ENCODE measurements around the gene DOCK6. TPM values are rescaled to one million over a fixed set of nuclear protein-coding genes. Genes with fewer than 3 reads are reported as not detected.

The DOCK6 gene
- total RNA-seq, 2 donors from 2014 or later, result 93.8 to 111 TPM

DNA sequence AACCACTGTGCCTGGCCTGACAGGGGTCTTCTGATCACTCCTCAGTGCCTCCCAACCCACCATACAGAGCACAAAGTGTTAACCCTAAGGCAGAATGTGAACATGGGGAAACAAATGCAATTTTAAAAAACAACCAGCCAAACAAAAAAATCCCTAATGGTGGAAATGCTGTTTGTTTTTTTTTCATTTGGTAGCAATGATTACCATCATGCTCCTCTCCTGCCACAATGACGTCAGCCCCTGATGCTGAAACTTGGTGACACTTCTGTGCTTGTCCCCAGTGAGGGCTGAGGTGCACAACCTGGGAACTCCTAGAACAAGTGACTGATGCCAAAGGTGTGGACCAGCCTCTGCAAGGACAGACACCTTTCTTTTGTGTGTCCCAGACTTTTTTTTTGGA is 29.7 kb upstream of the DOCK6 start:
- Mint-ChIP-seq H3K27me3 (ENCODE audit: insufficient read depth) (no peaks in the 10 kb centered on the region), H3K4me1 (peaks cover 6% of the 10 kb centered on the region), H3K4me3 (no peak overlapping the region), H3K27ac (no peak overlapping the region), H3K36me3 (ENCODE audit: low read depth) (no peaks in the 10 kb centered on the region), H3K9me3 (no peaks in the 10 kb centered on the region)
- H3K9ac ChIP-seq (ENCODE audit: extremely low read depth, low read length, poor library complexity, severe bottlenecking), result no peak overlapping the region
- H3K27me3 ChIP-seq (ENCODE audit: control insufficient read depth, insufficient read depth, low read length, poor library complexity, severe bottlenecking), result no peaks in the 10 kb centered on the region
- no peaks in the 10 kb centered on the region for H3K36me3 ChIP-seq (ENCODE audit: control insufficient read depth, insufficient read depth, low read length)
- H3K9me3 ChIP-seq (ENCODE audit: control insufficient read depth, low read length), result no peaks in the 10 kb centered on the region
- no peak for DNase-seq
- no peak overlapping the region for H3K4me3 ChIP-seq (ENCODE audit: low read length)
- H3K4me1 ChIP-seq (ENCODE audit: control insufficient read depth, insufficient read depth, low read length), result peaks cover 6% of the 10 kb centered on the region
- WGBS, 2 experiments (ENCODE audit: insufficient coverage in 1 of 2, insufficient read length in 1 of 2), result 95% methylated on average over 1 of the region's 1 CpG; no CpG with 5 or more reads in 1 of the 2 experiments
- H3K27ac ChIP-seq (ENCODE audit: low read depth, low read length), result no peak overlapping the region
- TF ChIP-seq, protein P1, sequence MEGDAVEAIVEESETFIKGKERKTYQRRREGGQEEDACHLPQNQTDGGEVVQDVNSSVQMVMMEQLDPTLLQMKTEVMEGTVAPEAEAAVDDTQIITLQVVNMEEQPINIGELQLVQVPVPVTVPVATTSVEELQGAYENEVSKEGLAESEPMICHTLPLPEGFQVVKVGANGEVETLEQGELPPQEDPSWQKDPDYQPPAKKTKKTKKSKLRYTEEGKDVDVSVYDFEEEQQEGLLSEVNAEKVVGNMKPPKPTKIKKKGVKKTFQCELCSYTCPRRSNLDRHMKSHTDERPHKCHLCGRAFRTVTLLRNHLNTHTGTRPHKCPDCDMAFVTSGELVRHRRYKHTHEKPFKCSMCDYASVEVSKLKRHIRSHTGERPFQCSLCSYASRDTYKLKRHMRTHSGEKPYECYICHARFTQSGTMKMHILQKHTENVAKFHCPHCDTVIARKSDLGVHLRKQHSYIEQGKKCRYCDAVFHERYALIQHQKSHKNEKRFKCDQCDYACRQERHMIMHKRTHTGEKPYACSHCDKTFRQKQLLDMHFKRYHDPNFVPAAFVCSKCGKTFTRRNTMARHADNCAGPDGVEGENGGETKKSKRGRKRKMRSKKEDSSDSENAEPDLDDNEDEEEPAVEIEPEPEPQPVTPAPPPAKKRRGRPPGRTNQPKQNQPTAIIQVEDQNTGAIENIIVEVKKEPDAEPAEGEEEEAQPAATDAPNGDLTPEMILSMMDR (conservative IDR thresholded peaks at IDR 0.05), result no peak

DNA sequence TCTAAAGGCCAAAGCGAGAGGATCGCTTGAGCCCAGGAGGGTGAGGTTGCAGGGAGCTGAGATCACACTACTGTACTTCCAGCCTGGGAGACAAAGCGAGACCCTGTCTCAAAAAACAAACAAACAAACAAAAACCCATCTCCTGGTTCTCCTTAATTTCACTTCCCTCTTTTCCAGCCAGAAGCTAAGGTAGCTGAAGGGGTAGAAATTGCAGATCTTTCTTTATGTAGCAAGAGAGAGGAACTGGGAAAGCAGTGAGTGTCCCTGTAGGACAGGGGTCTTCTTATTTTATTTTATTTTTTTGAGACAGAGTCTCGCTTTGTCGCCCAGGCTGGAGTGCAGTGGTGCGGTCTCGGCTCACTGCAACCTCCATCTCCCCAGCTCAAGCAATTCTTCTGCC is 29.1 kb upstream of the DOCK6 start:
- Histone ChIP-seq H3K9me3 (ENCODE audit: control insufficient read depth, low read length) (no peaks in the 10 kb centered on the region), H3K27ac (ENCODE audit: low read depth, low read length) (no peak overlapping the region), H3K4me3 (ENCODE audit: low read length) (no peak overlapping the region), H3K4me1 (ENCODE audit: control insufficient read depth, insufficient read depth, low read length) (peaks cover 6% of the 10 kb centered on the region), H3K27me3 (ENCODE audit: control insufficient read depth, insufficient read depth, low read length, poor library complexity, severe bottlenecking) (no peaks in the 10 kb centered on the region), H3K36me3 (ENCODE audit: control insufficient read depth, insufficient read depth, low read length) (no peaks in the 10 kb centered on the region), H3K9ac (ENCODE audit: extremely low read depth, low read length, poor library complexity, severe bottlenecking) (no peak overlapping the region)
- WGBS, 2 experiments (ENCODE audit: insufficient coverage in 1 of 2, insufficient read length in 1 of 2), result 94 to 95% methylated on average over 6 to 7 of the region's 7 CpGs
- no peaks in the 10 kb centered on the region for H3K27me3 Mint-ChIP-seq (ENCODE audit: insufficient read depth)
- H3K4me1 Mint-ChIP-seq, result peaks cover 6% of the 10 kb centered on the region
- no peaks in the 10 kb centered on the region for H3K9me3 Mint-ChIP-seq
- TF ChIP-seq, protein P1 (conservative IDR thresholded peaks at IDR 0.05), result no peak
- no peak overlapping the region for H3K27ac Mint-ChIP-seq
- DNase-seq, result no peak
- no peaks in the 10 kb centered on the region for H3K36me3 Mint-ChIP-seq (ENCODE audit: low read depth)
- H3K4me3 Mint-ChIP-seq, result no peak overlapping the region

DNA sequence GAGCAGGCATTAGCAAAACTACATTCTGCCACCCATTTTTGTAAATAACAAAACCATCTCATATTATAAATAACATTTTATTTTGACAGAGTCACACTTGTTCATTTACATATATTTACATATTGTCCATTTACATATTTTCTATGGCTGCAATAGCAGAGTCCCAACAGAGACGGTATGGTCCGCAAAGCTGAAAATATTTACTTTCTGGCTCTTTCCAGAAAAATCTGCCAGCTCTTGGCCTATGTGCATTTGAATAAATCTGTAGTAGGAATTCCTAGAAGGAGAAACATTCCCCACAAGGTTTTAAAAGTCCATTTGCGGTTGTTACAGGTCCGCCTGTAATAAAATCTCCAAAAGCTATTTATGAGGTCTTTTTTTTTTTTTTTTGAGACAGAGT is 27.9 kb upstream of the DOCK6 start:
- Histone ChIP-seq H3K9me3 (ENCODE audit: control insufficient read depth, low read length) (no peaks in the 10 kb centered on the region), H3K36me3 (ENCODE audit: control insufficient read depth, insufficient read depth, low read length) (no peaks in the 10 kb centered on the region), H3K27me3 (ENCODE audit: control insufficient read depth, insufficient read depth, low read length, poor library complexity, severe bottlenecking) (no peaks in the 10 kb centered on the region), H3K4me3 (ENCODE audit: low read length) (no peak overlapping the region), H3K27ac (ENCODE audit: low read depth, low read length) (no peak overlapping the region), H3K9ac (ENCODE audit: extremely low read depth, low read length, poor library complexity, severe bottlenecking) (no peak overlapping the region), H3K4me1 (ENCODE audit: control insufficient read depth, insufficient read depth, low read length) (no peaks in the 10 kb centered on the region)
- Mint-ChIP-seq H3K4me1 (peaks cover 4% of the 10 kb centered on the region), H3K4me3 (no peak overlapping the region), H3K9me3 (no peaks in the 10 kb centered on the region), H3K36me3 (ENCODE audit: low read depth) (no peaks in the 10 kb centered on the region), H3K27me3 (ENCODE audit: insufficient read depth) (no peaks in the 10 kb centered on the region), H3K27ac (no peak overlapping the region)
- no peak for DNase-seq
- 92 to 94% methylated on average over 4 of the region's 4 CpGs for WGBS, 2 experiments (ENCODE audit: insufficient coverage in 1 of 2, insufficient read length in 1 of 2)
- TF ChIP-seq, protein P1 (conservative IDR thresholded peaks at IDR 0.05), result no peak

Measured in endodermal cell (in vitro differentiated cells).